Muscle of leg (tissue), 11 donors: Measurements from ENCODE around the gene ERMAP. TPM values are rescaled to one million over a fixed set of nuclear protein-coding genes. Genes with fewer than 3 reads are reported as not detected.

Experiments
- DNase-seq: peaks from one replicate; pipeline ENCODE4 v3.0.0; 2013
- H3K27ac ChIP-seq: one replicate; pipeline ENCODE4 v1.5.1; 2013; ENCODE audit warnings: mild to moderate bottlenecking, low read length, control low read depth
- H3K27me3 ChIP-seq: one replicate; pipeline ENCODE4 v1.6.1; 2013; ENCODE audit warnings: low read length; ENCODE audit not compliant: control insufficient read depth, insufficient read depth
- H3K36me3 ChIP-seq: one replicate; pipeline ENCODE4 v1.6.1; 2013; ENCODE audit warnings: low read length; ENCODE audit not compliant: control insufficient read depth, insufficient read depth
- H3K4me1 ChIP-seq: one replicate; pipeline ENCODE4 v1.6.1; 2013; ENCODE audit warnings: low read length; ENCODE audit not compliant: control insufficient read depth, insufficient read depth
- H3K4me3 ChIP-seq: one replicate; pipeline ENCODE4 v1.5.1; 2013; ENCODE audit warnings: low read length, control low read depth
- H3K9me3 ChIP-seq: replicated peaks from 2 replicates; pipeline ENCODE4 v1.6.1; 2013; ENCODE audit warnings: low read depth, low read length; ENCODE audit not compliant: control insufficient read depth
- WGBS: methylation state at CpG from one replicate; pipeline ENCODE4 v1.1.5; 2013; ENCODE audit warnings: missing lambda C conversion rate; ENCODE audit not compliant: insufficient coverage; 5-methylcytosine and 5-hydroxymethylcytosine counted together
- polyA plus RNA-seq, 8 donors: library from polyadenylated mRNA; unstranded; fragments of 120-200 nt; gene quantifications; one replicate each; pipeline versions ENCODE4 v1.2.1 to v1.2.3, GENCODE V29; 2013; ENCODE audit warnings: inconsistent platforms in 1 of 8, low replicate concordance in 1 of 8; ENCODE audit not compliant: insufficient read length in 8 of 8, insufficient read depth in 1 of 8
- total RNA-seq: library from RNA; stranded (reverse); fragments of 120-200 nt; gene quantifications from one replicate; pipeline ENCODE4 v1.2.4, GENCODE V29; 2013

ERMAP gene
- total and polyA plus RNA-seq, 9 donors, result 6.7 to 10.9 (median 8.3) TPM

- WGBS, result 88% methylated on average over 29 of the region's 31 CpGs
These were observed 71.2 kb downstream of the ERMAP start for GRCh38 chr1:42888013-42888633.

GRCh38 chr1:42889264-42889663, 72.3 kb downstream of the ERMAP start:
- Histone ChIP-seq H3K27me3 (no peaks in the 10 kb centered on the region), H3K9me3 (no peaks in the 10 kb centered on the region), H3K27ac (no peak overlapping the region), H3K36me3 (no peaks in the 10 kb centered on the region), H3K4me3 (no peak overlapping the region), H3K4me1 (no peaks in the 10 kb centered on the region)
- no peak for DNase-seq
- no CpG with 5 or more reads among the region's 4 CpGs for WGBS

More at GRCh38 chr1:42888013-42888633, 71.2 kb downstream of the ERMAP start:
- H3K4me3 ChIP-seq, result no peak overlapping the region
- H3K27ac ChIP-seq, result no peak overlapping the region
- DNase-seq, result no peak
- no peaks in the 10 kb centered on the region for H3K4me1 ChIP-seq
- no peaks in the 10 kb centered on the region for H3K36me3 ChIP-seq
- no peaks in the 10 kb centered on the region for H3K9me3 ChIP-seq
- H3K27me3 ChIP-seq, result no peaks in the 10 kb centered on the region

- Histone ChIP-seq H3K36me3 (no peaks in the 10 kb centered on the region), H3K27ac (no peak overlapping the region), H3K4me1 (no peaks in the 10 kb centered on the region), H3K4me3 (no peak overlapping the region), H3K27me3 (no peaks in the 10 kb centered on the region), H3K9me3 (no peaks in the 10 kb centered on the region)
- 66% methylated on average over 4 of the region's 5 CpGs for WGBS
- no peak for DNase-seq
These were observed 74.7 kb downstream of the ERMAP start for GRCh38 chr1:42891465-42892138.

Other genes starting within 250 kb of the ERMAP start
- gene PPIH, start 158.7 kb upstream of the ERMAP start, total RNA-seq, result 50.1 TPM
- gene PPIH, start 158.7 kb upstream of the ERMAP start, polyA plus RNA-seq, result 10 to 100 TPM; 37.2 to 43.4 (median 40.2) TPM
- gene YBX1, start 134.7 kb upstream of the ERMAP start, total RNA-seq, result 671 TPM
- gene YBX1, start 134.7 kb upstream of the ERMAP start, polyA plus RNA-seq, result 1,000 to 10,000 TPM in 6 of 8 donors, 100 to 1,000 TPM in 2; 883 to 1,154 (median 1,055) TPM
- gene CLDN19, start 76.9 kb upstream of the ERMAP start, total RNA-seq, result 0.53 TPM
- 1 to 10 TPM in 2 of 8 donors, under 1 TPM in 6; 0.10 to 3.5 (median 0.66) TPM for gene CLDN19, start 76.9 kb upstream of the ERMAP start, polyA plus RNA-seq
- 72.3 TPM for gene P3H1, start 50.1 kb upstream of the ERMAP start, total RNA-seq
- gene P3H1, start 50.1 kb upstream of the ERMAP start, polyA plus RNA-seq, result 100 to 1,000 TPM in 1 of 8 donors, 10 to 100 TPM in 7; 51.7 to 103 (median 72.5) TPM
- 5.2 TPM for gene C1orf50, start 49.9 kb upstream of the ERMAP start, total RNA-seq
- 10 to 100 TPM in 3 of 8 donors, 1 to 10 TPM in 5; 4.6 to 12.9 (median 8.9) TPM for gene C1orf50, start 49.9 kb upstream of the ERMAP start, polyA plus RNA-seq
- gene TMEM269, start 32.1 kb upstream of the ERMAP start, total RNA-seq, result 0.18 TPM
- gene TMEM269, start 32.1 kb upstream of the ERMAP start, polyA plus RNA-seq, result 1 to 10 TPM in 1 of 8 donors, under 1 TPM in 7; 0.56 to 1.2 (median 0.80) TPM
- gene SVBP, start 275 bp downstream of the ERMAP start, total RNA-seq, result 51.9 TPM
- gene SVBP, start 275 bp downstream of the ERMAP start, polyA plus RNA-seq, result 10 to 100 TPM; 39.1 to 55.5 (median 48.9) TPM
- gene ZNF691, start 29.5 kb downstream of the ERMAP start, total RNA-seq, result 9.9 TPM
- 10 to 100 TPM in 4 of 8 donors, 1 to 10 TPM in 4; 8.6 to 10.7 (median 10.1) TPM for gene ZNF691, start 29.5 kb downstream of the ERMAP start, polyA plus RNA-seq
- 16.8 TPM for gene SLC2A1, start 141.7 kb downstream of the ERMAP start, total RNA-seq
- gene SLC2A1, start 141.7 kb downstream of the ERMAP start, polyA plus RNA-seq, result 10 to 100 TPM; 15.9 to 43.7 (median 19.2) TPM